HepG2 (cell line): ENCODE measurements around the gene MBLAC1. TPM values are rescaled to one million over a fixed set of nuclear protein-coding genes. Genes with fewer than 3 reads are reported as not detected.

Source experiments
- BORCS8-MEF2B ChIP-seq: sonication (generic); formaldehyde crosslinking; IDR thresholded peaks from 2 replicates; pipeline ENCODE4 v1.8.0; 2022; ENCODE audit warnings: mild to moderate bottlenecking, missing genetic modification reagents
- EED ChIP-seq: sonication (generic); formaldehyde crosslinking; IDR thresholded peaks from 2 replicates; pipeline ENCODE4 v1.5.0; 2020; ENCODE audit warnings: mild to moderate bottlenecking, missing genetic modification reagents
- FIP1L1 ChIP-seq: fragments of 200-400 bp; formaldehyde crosslinking; IDR thresholded peaks from 2 replicates; pipeline ENCODE4 v1.6.1; 2018; ENCODE audit warnings: low read depth, mild to moderate bottlenecking, low read length, moderate library complexity, borderline replicate concordance; ENCODE audit not compliant: insufficient read depth
- GABPB1 ChIP-seq: IDR thresholded peaks from 2 replicates; pipeline ENCODE4 v1.6.1; 2016; ENCODE audit warnings: mild to moderate bottlenecking, missing genetic modification reagents, moderate library complexity, missing compliant biosample characterization
- GFI1 ChIP-seq: sonication (generic); formaldehyde crosslinking; IDR thresholded peaks from 2 replicates; pipeline ENCODE4 v1.5.0; 2020; ENCODE audit warnings: missing genetic modification reagents, mild to moderate bottlenecking, borderline replicate concordance
- JUND ChIP-seq: sonication (generic); formaldehyde crosslinking; IDR thresholded peaks from 2 replicates; pipeline ENCODE4 v1.8.0; 2022; ENCODE audit warnings: mild to moderate bottlenecking, missing genetic modification reagents
- MAFF ChIP-seq: IDR thresholded peaks from 2 replicates; pipeline ENCODE4 v1.6.1; 2011; ENCODE audit warnings: low read depth, low read length, improper control_type of control experiment
- MED8 ChIP-seq: sonication (generic); formaldehyde crosslinking; IDR thresholded peaks from 2 replicates; pipeline ENCODE4 v1.8.1; 2023; ENCODE audit warnings: mild to moderate bottlenecking, missing genetic modification reagents; ENCODE audit not compliant: insufficient replicate concordance
- PAX8 ChIP-seq: sonication (generic); formaldehyde crosslinking; IDR thresholded peaks from 2 replicates; pipeline ENCODE4 v1.8.0; 2022; ENCODE audit warnings: mild to moderate bottlenecking, missing genetic modification reagents, borderline replicate concordance
- RFXAP ChIP-seq: sonication (generic); formaldehyde crosslinking; IDR thresholded peaks from 2 replicates; pipeline ENCODE4 v1.4.0; 2020; ENCODE audit warnings: missing genetic modification reagents, borderline replicate concordance
- ZBTB7A ChIP-seq: sonication (generic); formaldehyde crosslinking; IDR thresholded peaks from 2 replicates; pipeline ENCODE4 v1.8.0; 2022; ENCODE audit warnings: mild to moderate bottlenecking, missing genetic modification reagents
- ZNF460 ChIP-seq: sonication (generic); formaldehyde crosslinking; IDR thresholded peaks from 2 replicates; pipeline ENCODE4 v1.5.1; 2020; ENCODE audit warnings: missing genetic modification reagents, mild to moderate bottlenecking, borderline replicate concordance
- ZNF550 ChIP-seq: sonication (generic); formaldehyde crosslinking; IDR thresholded peaks from 2 replicates; pipeline ENCODE4 v1.4.0; 2020; ENCODE audit warnings: mild to moderate bottlenecking, missing genetic modification reagents, borderline replicate concordance
- ZNF891 ChIP-seq: sonication (generic); formaldehyde crosslinking; IDR thresholded peaks from 2 replicates; pipeline ENCODE4 v1.5.0; 2020; ENCODE audit warnings: mild to moderate bottlenecking, missing genetic modification reagents
- polyA plus RNA-seq, 8 experiments: library from polyadenylated mRNA; depleted of rRNA in 3 of 8; stranded (reverse) in 7 of 8; unstranded in 1 of 8; fragments of >200 nt; fragmentation: Illumina TruSeq in 4 of 8; extraction: Trizol in 4 of 8; gene quantifications; 2 replicates each; pipeline versions ENCODE4 v1.2.1 to v1.2.3, GENCODE V29; 2011 to 2016; ENCODE audit warnings: low read depth in 4 of 8, missing spikeins in 1 of 8, mixed read lengths in 1 of 8; ENCODE audit not compliant: insufficient read depth in 1 of 8
- total RNA-seq, 5 experiments: library from RNA; depleted of rRNA; stranded (reverse); fragments of >200 nt; fragmentation: Illumina TruSeq; extraction: Trizol; gene quantifications; 2 replicates each; pipeline ENCODE4 v1.2.3, GENCODE V29; 2016; ENCODE audit warnings: low read depth in 1 of 5
- TF ChIP-seq, protein P1 (sequence below), 2 experiments: fragments of 450-650 bp in 1 of 2; sonication (generic) in 1 of 2; formaldehyde crosslinking in 1 of 2; IDR thresholded peaks; 2 replicates each; pipeline versions ENCODE4 v1.6.1 to v1.8.0; 2016 to 2022; ENCODE audit warnings: antibody characterized with exemption in 1 of 2, mild to moderate bottlenecking in 1 of 2, missing genetic modification reagents in 1 of 2
- TF ChIP-seq, protein P2 (sequence below): fragments of 450-650 bp; IDR thresholded peaks from 2 replicates; pipeline ENCODE4 v1.6.1; 2016
- TF ChIP-seq, protein P3 (sequence below): IDR thresholded peaks from 2 replicates; pipeline ENCODE4 v1.6.1; 2016; ENCODE audit warnings: mild to moderate bottlenecking, missing biosample characterization, missing genetic modification reagents

The MBLAC1 gene
- total and polyA plus RNA-seq, 2 of the 13 experiments (the other 11 are each of a cell fraction or from before 2014, with no cell fraction given) = 0.79 to 2.1 TPM

DNA sequence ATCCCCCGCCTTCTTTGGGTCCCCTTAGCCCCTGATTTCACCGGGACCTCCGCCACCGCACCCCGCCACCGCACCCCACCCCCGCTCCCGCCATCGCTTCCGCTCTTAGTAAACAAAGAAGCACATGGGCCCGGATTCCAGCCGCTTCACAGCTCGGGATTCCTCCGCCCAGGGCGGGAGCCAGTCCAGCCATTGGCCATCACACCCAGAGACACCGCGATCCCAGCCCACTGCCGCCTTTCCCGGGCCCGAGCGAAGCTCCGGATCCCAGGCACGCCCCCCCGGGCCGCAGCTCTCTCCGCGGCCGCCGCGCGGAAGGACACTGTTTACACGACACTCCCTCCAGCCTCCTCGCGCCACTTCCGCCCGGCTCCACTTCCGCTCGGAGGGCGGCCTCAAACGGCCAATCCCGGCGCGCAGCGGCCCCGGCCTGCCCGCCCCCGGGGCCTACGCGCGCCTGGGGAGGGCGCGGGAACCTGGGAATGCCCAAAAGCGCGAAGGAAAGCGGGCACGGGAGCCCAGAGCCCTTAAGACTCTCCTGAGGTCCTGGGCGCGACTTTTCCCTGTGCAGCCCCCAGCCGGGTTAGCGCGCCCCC is 26.2 kb upstream of the MBLAC1 start (continued):
- TF ChIP-seq, protein P1, sequence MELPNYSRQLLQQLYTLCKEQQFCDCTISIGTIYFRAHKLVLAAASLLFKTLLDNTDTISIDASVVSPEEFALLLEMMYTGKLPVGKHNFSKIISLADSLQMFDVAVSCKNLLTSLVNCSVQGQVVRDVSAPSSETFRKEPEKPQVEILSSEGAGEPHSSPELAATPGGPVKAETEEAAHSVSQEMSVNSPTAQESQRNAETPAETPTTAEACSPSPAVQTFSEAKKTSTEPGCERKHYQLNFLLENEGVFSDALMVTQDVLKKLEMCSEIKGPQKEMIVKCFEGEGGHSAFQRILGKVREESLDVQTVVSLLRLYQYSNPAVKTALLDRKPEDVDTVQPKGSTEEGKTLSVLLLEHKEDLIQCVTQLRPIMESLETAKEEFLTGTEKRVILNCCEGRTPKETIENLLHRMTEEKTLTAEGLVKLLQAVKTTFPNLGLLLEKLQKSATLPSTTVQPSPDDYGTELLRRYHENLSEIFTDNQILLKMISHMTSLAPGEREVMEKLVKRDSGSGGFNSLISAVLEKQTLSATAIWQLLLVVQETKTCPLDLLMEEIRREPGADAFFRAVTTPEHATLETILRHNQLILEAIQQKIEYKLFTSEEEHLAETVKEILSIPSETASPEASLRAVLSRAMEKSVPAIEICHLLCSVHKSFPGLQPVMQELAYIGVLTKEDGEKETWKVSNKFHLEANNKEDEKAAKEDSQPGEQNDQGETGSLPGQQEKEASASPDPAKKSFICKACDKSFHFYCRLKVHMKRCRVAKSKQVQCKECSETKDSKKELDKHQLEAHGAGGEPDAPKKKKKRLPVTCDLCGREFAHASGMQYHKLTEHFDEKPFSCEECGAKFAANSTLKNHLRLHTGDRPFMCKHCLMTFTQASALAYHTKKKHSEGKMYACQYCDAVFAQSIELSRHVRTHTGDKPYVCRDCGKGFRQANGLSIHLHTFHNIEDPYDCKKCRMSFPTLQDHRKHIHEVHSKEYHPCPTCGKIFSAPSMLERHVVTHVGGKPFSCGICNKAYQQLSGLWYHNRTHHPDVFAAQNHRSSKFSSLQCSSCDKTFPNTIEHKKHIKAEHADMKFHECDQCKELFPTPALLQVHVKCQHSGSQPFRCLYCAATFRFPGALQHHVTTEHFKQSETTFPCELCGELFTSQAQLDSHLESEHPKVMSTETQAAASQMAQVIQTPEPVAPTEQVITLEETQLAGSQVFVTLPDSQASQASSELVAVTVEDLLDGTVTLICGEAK (IDR thresholded peaks at IDR 0.05) = peak; percentile 62
- TF ChIP-seq, protein P1 (CRISPR knock-in tag; IDR thresholded peaks at IDR 0.05) = peak; percentile 84
- TF ChIP-seq ZNF460 (no peak), PAX8 (CRISPR knock-in tag) (peak; percentile 47; the same call in 1 of the 2 replicates), ZNF550 (CRISPR knock-in tag) (no peak), MAFF (no peak), MED8 (CRISPR knock-in tag) (no peak), JUND (CRISPR knock-in tag) (no peak), RFXAP (CRISPR knock-in tag) (peak; percentile 98), GABPB1 (CRISPR knock-in tag) (peak; percentile 94), GFI1 (CRISPR knock-in tag) (no peak), FIP1L1 (no peak), EED (CRISPR knock-in tag) (peak; percentile 75; the same call in 1 of the 2 replicates), ZBTB7A (CRISPR knock-in tag) (0 out of 2 replicates have a peak, but pooled peaks have one; percentile 2), ZNF891 (CRISPR knock-in tag) (peak; percentile 65; the same call in 1 of the 2 replicates), BORCS8-MEF2B (peak; percentile 29; the same call in 1 of the 2 replicates)
- TF ChIP-seq, protein P2, sequence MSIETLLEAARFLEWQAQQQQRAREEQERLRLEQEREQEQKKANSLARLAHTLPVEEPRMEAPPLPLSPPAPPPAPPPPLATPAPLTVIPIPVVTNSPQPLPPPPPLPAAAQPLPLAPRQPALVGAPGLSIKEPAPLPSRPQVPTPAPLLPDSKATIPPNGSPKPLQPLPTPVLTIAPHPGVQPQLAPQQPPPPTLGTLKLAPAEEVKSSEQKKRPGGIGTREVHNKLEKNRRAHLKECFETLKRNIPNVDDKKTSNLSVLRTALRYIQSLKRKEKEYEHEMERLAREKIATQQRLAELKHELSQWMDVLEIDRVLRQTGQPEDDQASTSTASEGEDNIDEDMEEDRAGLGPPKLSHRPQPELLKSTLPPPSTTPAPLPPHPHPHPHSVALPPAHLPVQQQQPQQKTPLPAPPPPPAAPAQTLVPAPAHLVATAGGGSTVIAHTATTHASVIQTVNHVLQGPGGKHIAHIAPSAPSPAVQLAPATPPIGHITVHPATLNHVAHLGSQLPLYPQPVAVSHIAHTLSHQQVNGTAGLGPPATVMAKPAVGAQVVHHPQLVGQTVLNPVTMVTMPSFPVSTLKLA = peak; percentile 99
- TF ChIP-seq, protein P3, sequence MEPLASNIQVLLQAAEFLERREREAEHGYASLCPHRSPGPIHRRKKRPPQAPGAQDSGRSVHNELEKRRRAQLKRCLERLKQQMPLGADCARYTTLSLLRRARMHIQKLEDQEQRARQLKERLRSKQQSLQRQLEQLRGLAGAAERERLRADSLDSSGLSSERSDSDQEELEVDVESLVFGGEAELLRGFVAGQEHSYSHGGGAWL (CRISPR knock-in tag) = peak; percentile 91
